Neuronal stem cell (in vitro differentiated cells): ENCODE data around the gene CISH.

Experiments
- DNase-seq: peaks from one replicate; pipeline ENCODE4 v3.0.0-alpha.2; 2013; ENCODE audit warnings: low spot score
- H2AFZ ChIP-seq: one replicate; pipeline ENCODE4 v1.6.1; 2013; ENCODE audit warnings: mild to moderate bottlenecking, low read length, inconsistent platforms
- H2AK5ac ChIP-seq: 2 replicates; pipeline ENCODE4 v1.6.1; 2013; ENCODE audit warnings: low read depth, mild to moderate bottlenecking, inconsistent platforms, low read length, moderate library complexity, mixed read lengths
- H2BK120ac ChIP-seq: 2 replicates; pipeline ENCODE4 v1.6.1; 2013; ENCODE audit warnings: low read depth, mild to moderate bottlenecking, inconsistent platforms, low read length, moderate library complexity, mixed read lengths
- H2BK12ac ChIP-seq: one replicate; pipeline ENCODE4 v1.6.1; 2013; ENCODE audit warnings: low read length, inconsistent platforms
- H2BK15ac ChIP-seq: 2 replicates; pipeline ENCODE4 v1.6.1; 2013; ENCODE audit warnings: mild to moderate bottlenecking, low read length, inconsistent platforms, mixed read lengths
- H2BK5ac ChIP-seq: one replicate; pipeline ENCODE4 v1.6.1; 2013; ENCODE audit warnings: inconsistent platforms, mild to moderate bottlenecking, low read length, moderate library complexity
- H3K14ac ChIP-seq: one replicate; pipeline ENCODE4 v1.6.1; 2013; ENCODE audit warnings: low read length, inconsistent platforms
- H3K18ac ChIP-seq: 2 replicates; pipeline ENCODE4 v1.6.1; 2013; ENCODE audit warnings: low read length, inconsistent platforms
- H3K23ac ChIP-seq: 2 replicates; pipeline ENCODE4 v1.6.1; 2013; ENCODE audit warnings: low read depth, mild to moderate bottlenecking, mixed read lengths, low read length, inconsistent platforms; ENCODE audit not compliant: poor library complexity
- H3K27ac ChIP-seq: replicated peaks from 3 replicates; pipeline ENCODE4 v1.5.1; 2013; ENCODE audit warnings: low read length, inconsistent platforms
- H3K27me3 ChIP-seq, 3 experiments: 2 replicates each; pipeline ENCODE4 v1.6.1; 2013; ENCODE audit warnings: low read length in 3 of 3, mild to moderate bottlenecking in 2 of 3, inconsistent platforms in 1 of 3, low read depth in 1 of 3, mixed read lengths in 1 of 3, moderate library complexity in 1 of 3; ENCODE audit not compliant: control insufficient read depth in 3 of 3, insufficient read depth in 3 of 3
- H3K36me3 ChIP-seq, 2 donors: replicated peaks in 1 of 2; 2 replicates each; pipeline ENCODE4 v1.6.1; 2013; ENCODE audit warnings: low read length in 2 of 2; ENCODE audit not compliant: control insufficient read depth in 2 of 2, insufficient read depth in 2 of 2
- H3K4ac ChIP-seq: 2 replicates; pipeline ENCODE4 v1.6.1; 2013; ENCODE audit warnings: inconsistent platforms, mild to moderate bottlenecking, low read length, moderate library complexity
- H3K4me1 ChIP-seq, 2 donors: 1 replicate in 1 of 2; 2 replicates in 1 of 2; pipeline ENCODE4 v1.6.1; 2013; ENCODE audit warnings: low read length in 2 of 2, low read depth in 1 of 2; ENCODE audit not compliant: control insufficient read depth in 2 of 2, insufficient read depth in 1 of 2
- H3K4me2 ChIP-seq: one replicate; pipeline ENCODE4 v1.6.1; 2013; ENCODE audit warnings: mild to moderate bottlenecking, low read length, inconsistent platforms; ENCODE audit not compliant: insufficient read depth, poor library complexity, severe bottlenecking
- H3K4me3 ChIP-seq, 2 donors: 2 replicates each; pipeline ENCODE4 v1.5.1; 2013; ENCODE audit warnings: low read length in 2 of 2, mild to moderate bottlenecking in 2 of 2, inconsistent platforms in 1 of 2, moderate library complexity in 1 of 2
- H3K79me1 ChIP-seq: one replicate; pipeline ENCODE4 v1.6.1; 2013; ENCODE audit warnings: low read depth, mild to moderate bottlenecking, inconsistent platforms, low read length, moderate library complexity
- H3K9ac ChIP-seq: one replicate; pipeline ENCODE4 v1.6.1; 2013; ENCODE audit warnings: mild to moderate bottlenecking, low read depth, low read length, inconsistent platforms; ENCODE audit not compliant: poor library complexity
- H3K9me3 ChIP-seq, 2 donors: replicated peaks in 1 of 2; 2 replicates each; pipeline versions ENCODE3 to v1.6.1; 2013; ENCODE audit warnings: low read length in 2 of 2, mild to moderate bottlenecking in 2 of 2, inconsistent platforms in 1 of 2, low read depth in 1 of 2, mixed read lengths in 1 of 2, moderate library complexity in 1 of 2; ENCODE audit not compliant: control insufficient read depth in 2 of 2, insufficient read depth in 1 of 2
- H4K8ac ChIP-seq: one replicate; pipeline ENCODE4 v1.6.1; 2013; ENCODE audit warnings: low read depth, mild to moderate bottlenecking, inconsistent platforms, low read length, moderate library complexity
- H4K91ac ChIP-seq: one replicate; pipeline ENCODE4 v1.6.1; 2013; ENCODE audit warnings: low read length, low read depth, mild to moderate bottlenecking, inconsistent platforms; ENCODE audit not compliant: poor library complexity
- WGBS, 2 donors: extraction: QIAGEN DNeasy Blood & Tissue Kit; methylation state at CpG; one replicate each; pipeline ENCODE4 v1.1.7; 2013; ENCODE audit warnings: missing lambda C conversion rate in 2 of 2, mixed read lengths in 1 of 2; ENCODE audit not compliant: insufficient read length in 2 of 2, insufficient replicate concordance in 1 of 2; ENCODE audit errors: extremely low coverage in 2 of 2; 5-methylcytosine and 5-hydroxymethylcytosine counted together

The CISH gene

GRCh38 chr3:50632450-50632849 lies 20.9 kb upstream of the CISH start:
- no peak overlapping the region for H2BK5ac ChIP-seq
- H3K23ac ChIP-seq: no peak overlapping the region
- no peak overlapping the region for H4K91ac ChIP-seq
- no peak overlapping the region for H3K4me2 ChIP-seq
- WGBS, 2 donors: no CpG with 5 or more reads among the region's 5 CpGs
- no peak overlapping the region for H2AK5ac ChIP-seq
- no peaks in the 10 kb centered on the region for H3K27me3 ChIP-seq
- H3K14ac ChIP-seq: no peak overlapping the region
- peak overlapping the region; percentile 50 for H3K18ac ChIP-seq
- DNase-seq: no peak
- no peak overlapping the region for H3K4ac ChIP-seq
- peaks cover 12% of the 10 kb centered on the region for H3K79me1 ChIP-seq
- H2AFZ ChIP-seq: no peak overlapping the region
- H3K9ac ChIP-seq: no peak overlapping the region
- no peak overlapping the region for H2BK12ac ChIP-seq
- no peak overlapping the region for H3K27ac ChIP-seq
- H2BK120ac ChIP-seq: no peak overlapping the region
- peaks cover 0 to 5% of the 10 kb centered on the region in 2 donors for H3K36me3 ChIP-seq
- no peak overlapping the region for H2BK15ac ChIP-seq
- no peak overlapping the region for H3K4me3 ChIP-seq
- H3K4me1 ChIP-seq: peaks cover 0 to 14% of the 10 kb centered on the region in 2 donors
- H3K9me3 ChIP-seq: no peaks in the 10 kb centered on the region
- no peak overlapping the region for H4K8ac ChIP-seq

GRCh38 chr3:50630877-50631276 lies 19.3 kb upstream of the CISH start:
- no peak overlapping the region for H2BK120ac ChIP-seq
- H3K27me3 ChIP-seq: no peaks in the 10 kb centered on the region
- no peak overlapping the region for H2BK15ac ChIP-seq
- no peak overlapping the region for H2AFZ ChIP-seq
- peaks cover 10% of the 10 kb centered on the region for H3K79me1 ChIP-seq
- H3K9ac ChIP-seq: peak overlapping the region; percentile 65
- H3K18ac ChIP-seq: peak overlapping the region; percentile 27
- no peak overlapping the region for H3K27ac ChIP-seq
- H3K23ac ChIP-seq: no peak overlapping the region
- no peak overlapping the region for H2BK5ac ChIP-seq
- no peak overlapping the region for H3K14ac ChIP-seq
- H3K9me3 ChIP-seq: no peaks in the 10 kb centered on the region
- no peak overlapping the region for H3K4ac ChIP-seq
- H4K91ac ChIP-seq: peak overlapping the region; percentile 38
- peak overlapping the region; percentile 21 for H2AK5ac ChIP-seq
- WGBS, 2 donors: no CpG with 5 or more reads among the region's 7 CpGs
- peaks cover 0 to 26% of the 10 kb centered on the region in 2 donors for H3K4me1 ChIP-seq
- no peak overlapping the region for H2BK12ac ChIP-seq
- no peak overlapping the region for H3K4me2 ChIP-seq
- no peak overlapping the region for H4K8ac ChIP-seq
- DNase-seq: no peak
- H3K4me3 ChIP-seq: peak overlapping the region in 1 of 2 donors; percentile 16
- H3K36me3 ChIP-seq: peaks cover 0 to 5% of the 10 kb centered on the region in 2 donors

- no peak overlapping the region for H2BK5ac ChIP-seq
- H3K4me3 ChIP-seq: no peak overlapping the region
- H3K18ac ChIP-seq: peak overlapping the region; percentile 27
- H3K36me3 ChIP-seq: peaks cover 0 to 5% of the 10 kb centered on the region in 2 donors
- DNase-seq: no peak
- H2BK12ac ChIP-seq: no peak overlapping the region
- H3K9me3 ChIP-seq: no peaks in the 10 kb centered on the region
- no peak overlapping the region for H2AFZ ChIP-seq
- peak overlapping the region; percentile 21 for H2AK5ac ChIP-seq
- no peak overlapping the region for H2BK120ac ChIP-seq
- H3K23ac ChIP-seq: no peak overlapping the region
- H3K14ac ChIP-seq: no peak overlapping the region
- H4K8ac ChIP-seq: no peak overlapping the region
- no CpG with 5 or more reads among the region's 6 CpGs for WGBS, 2 donors
- H3K4ac ChIP-seq: no peak overlapping the region
- H3K79me1 ChIP-seq: peaks cover 10% of the 10 kb centered on the region
- no peak overlapping the region for H3K4me2 ChIP-seq
- H2BK15ac ChIP-seq: no peak overlapping the region
- peaks cover 0 to 31% of the 10 kb centered on the region in 2 donors for H3K4me1 ChIP-seq
- no peak overlapping the region for H3K27ac ChIP-seq
- H4K91ac ChIP-seq: peak overlapping the region; percentile 25
- no peaks in the 10 kb centered on the region for H3K27me3 ChIP-seq
- H3K9ac ChIP-seq: peak overlapping the region; percentile 65
These were observed 18.8 kb upstream of the CISH start for GRCh38 chr3:50630394-50630793.

- H3K4me2 ChIP-seq: no peak overlapping the region
- DNase-seq: no peak
- H3K27me3 ChIP-seq: no peaks in the 10 kb centered on the region
- peak overlapping the region; percentile 26 for H2BK5ac ChIP-seq
- no peak overlapping the region for H4K91ac ChIP-seq
- H2BK15ac ChIP-seq: peak overlapping the region; percentile 13
- no peaks in the 10 kb centered on the region for H3K9me3 ChIP-seq
- no peak overlapping the region for H4K8ac ChIP-seq
- H3K27ac ChIP-seq: no peak overlapping the region
- no peak overlapping the region for H3K4ac ChIP-seq
- H3K4me1 ChIP-seq: peaks cover 4 to 47% of the 10 kb centered on the region in 2 donors
- peak overlapping the region; percentile 80 for H3K18ac ChIP-seq
- H2BK120ac ChIP-seq: no peak overlapping the region
- peak overlapping the region; percentile 16 for H2AK5ac ChIP-seq
- no peak overlapping the region for H2BK12ac ChIP-seq
- H3K23ac ChIP-seq: no peak overlapping the region
- peak overlapping the region; percentile 59 for H3K14ac ChIP-seq
- peaks cover 16% of the 10 kb centered on the region for H3K79me1 ChIP-seq
- no peak overlapping the region for H2AFZ ChIP-seq
- WGBS, 2 donors: no CpG with 5 or more reads among the region's 3 CpGs
- peaks cover 0 to 12% of the 10 kb centered on the region in 2 donors for H3K36me3 ChIP-seq
- no peak overlapping the region for H3K4me3 ChIP-seq
- H3K9ac ChIP-seq: no peak overlapping the region
These were observed 17.0 kb upstream of the CISH start for GRCh38 chr3:50628601-50629000.
